CD14-positive monocyte (primary cell): ENCODE results near the gene PLCD3. TPM values are rescaled to one million over a fixed set of nuclear protein-coding genes. Genes with fewer than 3 reads are reported as not detected.

Experiments used
- DNase-seq, 3 donors: peaks; one replicate each; pipeline ENCODE4 v3.0.0-alpha.2; 2011 to 2022
- H2AFZ ChIP-seq: 2 replicates; pipeline ENCODE4 v1.6.0; 2012; ENCODE audit warnings: mild to moderate bottlenecking, low read depth, low read length, inconsistent platforms; ENCODE audit not compliant: insufficient read depth, poor library complexity, severe bottlenecking
- H3K27ac ChIP-seq, 2 donors: 1 replicate in 1 of 2; 2 replicates in 1 of 2; pipeline ENCODE4 v1.5.1; 2012 to 2013; ENCODE audit warnings: low read length in 2 of 2, control low read depth in 1 of 2, inconsistent platforms in 1 of 2, low read depth in 1 of 2, mild to moderate bottlenecking in 1 of 2
- H3K27me3 ChIP-seq, 2 donors: one replicate each; pipeline versions ENCODE4 v1.6.0 to v1.6.1; 2011 to 2013; ENCODE audit warnings: low read length in 2 of 2; ENCODE audit not compliant: control insufficient read depth in 2 of 2, insufficient read depth in 2 of 2
- H3K36me3 ChIP-seq, 2 donors: replicated peaks in 1 of 2; 1 replicate in 1 of 2; 2 replicates in 1 of 2; pipeline versions ENCODE4 v1.5.1 to v1.6.1; 2012 to 2013; ENCODE audit warnings: low read length in 2 of 2, control low read depth in 1 of 2, inconsistent platforms in 1 of 2, mild to moderate bottlenecking in 1 of 2; ENCODE audit not compliant: insufficient read depth in 2 of 2, control insufficient read depth in 1 of 2
- H3K4me1 ChIP-seq, 2 donors: 1 replicate in 1 of 2; 2 replicates in 1 of 2; pipeline versions ENCODE4 v1.5.1 to v1.6.1; 2012 to 2013; ENCODE audit warnings: low read length in 2 of 2, control low read depth in 1 of 2, inconsistent platforms in 1 of 2, mild to moderate bottlenecking in 1 of 2, moderate library complexity in 1 of 2; ENCODE audit not compliant: insufficient read depth in 2 of 2, control insufficient read depth in 1 of 2
- H3K4me2 ChIP-seq: replicated peaks from 2 replicates; pipeline ENCODE3; 2012; ENCODE audit warnings: low read length, moderate library complexity, mild to moderate bottlenecking; ENCODE audit not compliant: poor library complexity, severe bottlenecking; ENCODE audit errors: extremely low read depth
- H3K4me3 ChIP-seq, 3 experiments: fragments of 200-600 bp in 1 of 3; sonication (generic) in 1 of 3; replicated peaks in 1 of 3; 1 replicate in 2 of 3; 2 replicates in 1 of 3; pipeline ENCODE4 v1.5.1; 2011 to 2013; ENCODE audit warnings: low read length in 3 of 3, mild to moderate bottlenecking in 3 of 3, control low read depth in 2 of 3, low read depth in 2 of 3, inconsistent platforms in 1 of 3, moderate library complexity in 1 of 3
- H3K79me2 ChIP-seq: 2 replicates; pipeline ENCODE4 v1.6.0; 2012; ENCODE audit warnings: mild to moderate bottlenecking, control low read depth, inconsistent platforms, low read length, moderate library complexity; ENCODE audit not compliant: insufficient read depth
- H3K9ac ChIP-seq: 2 replicates; pipeline ENCODE4 v1.6.0; 2017; ENCODE audit warnings: low read length, mild to moderate bottlenecking; ENCODE audit not compliant: insufficient read depth, poor library complexity, severe bottlenecking
- H3K9me3 ChIP-seq, 2 donors: replicated peaks in 1 of 2; 1 replicate in 1 of 2; 2 replicates in 1 of 2; pipeline versions ENCODE4 v1.5.1 to v1.6.1; 2012 to 2013; ENCODE audit warnings: low read length in 2 of 2, control low read depth in 1 of 2; ENCODE audit not compliant: control insufficient read depth in 1 of 2, insufficient read depth in 1 of 2
- H4K20me1 ChIP-seq: 2 replicates; pipeline ENCODE4 v1.6.0; 2012; ENCODE audit warnings: mild to moderate bottlenecking, low read length, control low read depth, moderate library complexity; ENCODE audit not compliant: insufficient read depth
- H3K27ac Mint-ChIP-seq, 7 donors: one replicate each; pipeline ENCODE4 v1.8.0; 2020; ENCODE audit warnings: mild to moderate bottlenecking in 7 of 7, mixed read lengths in 7 of 7, moderate library complexity in 6 of 7, inconsistent platforms in 2 of 7
- H3K27me3 Mint-ChIP-seq, 3 donors: one replicate each; pipeline ENCODE4 v1.8.0; 2021 to 2022; ENCODE audit warnings: low read depth in 3 of 3, mild to moderate bottlenecking in 3 of 3, mixed read lengths in 3 of 3, moderate library complexity in 3 of 3, inconsistent platforms in 1 of 3
- H3K36me3 Mint-ChIP-seq, 2 donors: one replicate each; pipeline ENCODE4 v1.8.0; 2020; ENCODE audit warnings: mixed read lengths in 2 of 2, inconsistent platforms in 1 of 2, mild to moderate bottlenecking in 1 of 2
- H3K4me1 Mint-ChIP-seq: one replicate; pipeline ENCODE4 v1.8.0; 2020; ENCODE audit warnings: mild to moderate bottlenecking, mixed read lengths
- H3K4me3 Mint-ChIP-seq, 2 donors: one replicate each; pipeline ENCODE4 v1.8.0; 2020; ENCODE audit warnings: mild to moderate bottlenecking in 2 of 2, mixed read lengths in 2 of 2, moderate library complexity in 1 of 2
- H3K9me3 Mint-ChIP-seq, 7 donors: one replicate each; pipeline ENCODE4 v1.8.0; 2020 to 2022; ENCODE audit warnings: mixed read lengths in 7 of 7, mild to moderate bottlenecking in 6 of 7, moderate library complexity in 6 of 7, inconsistent platforms in 2 of 7
- CTCF ChIP-seq: fragments of 200-600 bp; IDR thresholded peaks from one replicate; pipeline ENCODE4 v1.8.0; 2022; ENCODE audit warnings: antibody characterized with exemption, mild to moderate bottlenecking
- WGBS: methylation state at CpG from one replicate; pipeline ENCODE4 v1.1.5; 2013; ENCODE audit warnings: missing lambda C conversion rate; ENCODE audit not compliant: insufficient coverage; 5-methylcytosine and 5-hydroxymethylcytosine counted together
- intact Hi-C, 2 donors: fragments of 100-400 bp; cut with micrococcal nuclease; formaldehyde crosslinking; loops; one replicate each; pipeline versions ENCODE4 v1.15.0 to v1.15.1; 2023
- polyA plus RNA-seq, 3 donors: library from polyadenylated mRNA; depleted of rRNA in 1 of 3; unstranded in 2 of 3; stranded (reverse) in 1 of 3; fragments of 300-500 nt in 2 of 3; fragments of >200 nt in 1 of 3; fragmentation: Illumina TruSeq in 2 of 3; gene quantifications; 1 replicate in 2 of 3; 2 replicates in 1 of 3; pipeline ENCODE4 v1.2.3, GENCODE V29; 2012 to 2021

PLCD3 gene
- polyA plus RNA-seq, 3 donors, result 0.97 to 25.8 (median 2.5) TPM

GRCh38 chr17:45090711-45091110 is 41.6 kb downstream of the PLCD3 start:
- Mint-ChIP-seq H3K27me3 (peaks cover 0 to 2% (median 2%) of the 10 kb centered on the region in 3 donors), H3K4me3 (no peak overlapping the region), H3K9me3 (no peaks in the 10 kb centered on the region), H3K36me3 (peaks cover 78 to 100% of the 10 kb centered on the region in 2 donors), H3K27ac (peak overlapping the region in 1 of 7 donors; percentile 58), H3K4me1 (no peaks in the 10 kb centered on the region)
- Histone ChIP-seq H3K79me2 (peaks cover 2% of the 10 kb centered on the region), H3K4me2 (no peak overlapping the region), H3K36me3 (peaks cover 85 to 97% of the 10 kb centered on the region in 2 donors), H3K27me3 (no peaks in the 10 kb centered on the region), H3K9me3 (no peaks in the 10 kb centered on the region), H2AFZ (no peak overlapping the region), H3K4me3 (no peak overlapping the region), H3K4me1 (no peaks in the 10 kb centered on the region), H3K27ac (peak overlapping the region in 1 of 2 donors; percentile 11), H3K9ac (no peak overlapping the region), H4K20me1 (peaks cover 50% of the 10 kb centered on the region)
- WGBS, result 100% methylated on average over 3 of the region's 3 CpGs
- intact Hi-C loops, result loop anchor here in 1 of 2 donors (10.0 kb wide), 1 partner anchor 166 kb away; no protein-coding TSS in a partner anchor
- no peak for TF ChIP-seq CTCF
- no peak for DNase-seq

DNA sequence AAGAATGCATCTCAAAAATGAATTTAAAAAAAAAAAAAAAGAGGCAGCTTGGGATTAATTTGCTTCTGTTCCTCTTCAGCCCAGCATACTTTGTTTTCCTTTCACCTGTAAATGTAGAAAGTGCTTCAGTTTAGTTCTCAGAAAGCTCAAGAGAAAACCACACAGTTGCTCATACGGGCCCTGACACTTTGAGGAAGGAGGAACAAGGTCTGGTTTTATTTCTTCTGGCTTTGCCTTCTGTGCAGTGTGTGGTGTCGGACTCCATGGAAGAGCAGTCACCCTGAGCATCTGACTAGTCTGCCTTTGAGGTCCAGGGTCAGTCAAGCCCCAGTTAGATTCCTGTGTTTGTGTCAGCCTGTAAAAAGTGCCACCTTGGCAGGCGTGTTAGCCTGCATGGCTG is 43.6 kb downstream of the PLCD3 start:
- peaks cover 84 to 97% of the 10 kb centered on the region in 2 donors for H3K36me3 ChIP-seq
- H3K27ac ChIP-seq, result no peak overlapping the region
- no peak overlapping the region for H3K9ac ChIP-seq
- no peak overlapping the region for H2AFZ ChIP-seq
- intact Hi-C loops, result no loop called here
- H3K27me3 Mint-ChIP-seq, result no peaks in the 10 kb centered on the region
- no peaks in the 10 kb centered on the region for H3K9me3 ChIP-seq
- peak overlapping the region in 2 of 7 donors; percentile 43 to 78 for H3K27ac Mint-ChIP-seq
- WGBS, result 67% methylated on average over 2 of the region's 3 CpGs
- H3K27me3 ChIP-seq, result no peaks in the 10 kb centered on the region
- H3K4me2 ChIP-seq, result no peak overlapping the region
- no peak for DNase-seq
- H3K36me3 Mint-ChIP-seq, result peaks cover 76 to 99% of the 10 kb centered on the region in 2 donors
- H3K4me1 Mint-ChIP-seq, result no peaks in the 10 kb centered on the region
- no peaks in the 10 kb centered on the region for H3K9me3 Mint-ChIP-seq
- peaks cover 45% of the 10 kb centered on the region for H4K20me1 ChIP-seq
- H3K4me1 ChIP-seq, result no peaks in the 10 kb centered on the region
- peaks cover 2% of the 10 kb centered on the region for H3K79me2 ChIP-seq
- no peak for TF ChIP-seq CTCF
- H3K4me3 Mint-ChIP-seq, result no peak overlapping the region
- H3K4me3 ChIP-seq, result no peak overlapping the region
